H1 (cell line): ENCODE results near the gene DPM2. TPM values are rescaled to one million over a fixed set of nuclear protein-coding genes. Genes with fewer than 3 reads are reported as not detected.

Source experiments
- CTCF ChIA-PET: fragments of 300-600 bp; sonication (Branson Sonifier 250); formaldehyde crosslinking; loops from one replicate; lab custom pipeline; 2021; ENCODE audit not compliant: partially characterized antibody; lab: Charles Lee
- POLR2A ChIA-PET: fragments of 300-600 bp; sonication (Branson Sonifier 250); formaldehyde crosslinking; loops from one replicate; lab custom pipeline; 2021; ENCODE audit warnings: inconsistent platforms; ENCODE audit not compliant: partially characterized antibody; lab: Charles Lee
- DNase-seq, 2 experiments: peaks; one replicate each; pipeline versions ENCODE4 v3.0.0 to v3.0.0-alpha.2; 2010 to 2022; ENCODE audit warnings: low spot score in 2 of 2, low read depth in 1 of 2, mixed read lengths in 1 of 2
- FAIRE-seq: peaks from 2 replicates; lab custom pipeline; 2011; peaks lifted over from hg19 to GRCh38; lab: Jason Lieb, UNC
- H2AFZ ChIP-seq: 2 replicates; pipeline ENCODE4 v1.8.1; 2012; ENCODE audit warnings: low read length, inconsistent platforms
- H2AK5ac ChIP-seq: 2 replicates; pipeline ENCODE4 v1.6.1; 2013; ENCODE audit warnings: low read depth, low read length
- H2BK120ac ChIP-seq: replicated peaks from 2 replicates; pipeline ENCODE3; 2013; ENCODE audit warnings: low read depth, low read length, inconsistent platforms
- H2BK12ac ChIP-seq: 2 replicates; pipeline ENCODE4 v1.6.1; 2013; ENCODE audit warnings: low read depth, low read length
- H2BK15ac ChIP-seq: 2 replicates; pipeline ENCODE4 v1.6.1; 2013; ENCODE audit warnings: low read length
- H2BK20ac ChIP-seq: 2 replicates; pipeline ENCODE4 v1.6.1; 2013; ENCODE audit warnings: low read length
- H2BK5ac ChIP-seq: 2 replicates; pipeline ENCODE4 v1.6.1; 2013; ENCODE audit warnings: low read depth, low read length
- H3K14ac ChIP-seq: 2 replicates; pipeline ENCODE4 v1.6.1; 2013; ENCODE audit warnings: inconsistent platforms; ENCODE audit not compliant: insufficient read length
- H3K18ac ChIP-seq: 2 replicates; pipeline ENCODE4 v1.6.1; 2013; ENCODE audit warnings: low read length; ENCODE audit errors: extremely low read depth
- H3K23ac ChIP-seq: 2 replicates; pipeline ENCODE4 v1.6.1; 2013; ENCODE audit warnings: inconsistent platforms; ENCODE audit not compliant: insufficient read length
- H3K23me2 ChIP-seq: 2 replicates; pipeline ENCODE4 v1.6.1; 2013; ENCODE audit warnings: low read depth, low read length
- H3K27ac ChIP-seq: 2 replicates; pipeline ENCODE4 v1.6.1; 2011; ENCODE audit warnings: low read depth, low read length, inconsistent platforms
- H3K27me3 ChIP-seq, 4 experiments: replicated peaks in 1 of 4; 1 replicate in 1 of 4; 2 replicates in 3 of 4; pipeline versions ENCODE4 v1.6.1 to v1.8.1; 2011 to 2013; ENCODE audit warnings: low read length in 3 of 4, mild to moderate bottlenecking in 3 of 4, inconsistent platforms in 2 of 4, mixed read lengths in 2 of 4, moderate library complexity in 1 of 4; ENCODE audit not compliant: control insufficient read depth in 3 of 4, insufficient read depth in 3 of 4; ENCODE audit errors: extremely low read depth in 1 of 4
- H3K36me3 ChIP-seq, 4 experiments: 2 replicates each; pipeline versions ENCODE4 v1.6.1 to v1.8.1; 2011 to 2013; ENCODE audit warnings: mild to moderate bottlenecking in 4 of 4, low read length in 3 of 4, moderate library complexity in 2 of 4, control low read depth in 1 of 4, inconsistent platforms in 1 of 4; ENCODE audit not compliant: insufficient read depth in 4 of 4, control insufficient read depth in 2 of 4
- H3K4ac ChIP-seq: replicated peaks from 2 replicates; pipeline ENCODE3; 2013; ENCODE audit warnings: low read length, low read depth, mixed read lengths, inconsistent platforms; ENCODE audit not compliant: insufficient read length
- H3K4me1 ChIP-seq, 4 experiments: replicated peaks in 1 of 4; 1 replicate in 1 of 4; 2 replicates in 3 of 4; pipeline versions ENCODE4 v1.6.1 to v1.8.1; 2011 to 2013; ENCODE audit warnings: low read length in 3 of 4, inconsistent platforms in 2 of 4, mixed read lengths in 1 of 4; ENCODE audit not compliant: insufficient read depth in 4 of 4, control insufficient read depth in 3 of 4
- H3K4me2 ChIP-seq, 2 experiments: 2 replicates each; pipeline versions ENCODE4 v1.6.1 to v1.8.1; 2011 to 2013; ENCODE audit warnings: low read depth in 2 of 2, low read length in 2 of 2, control low read depth in 1 of 2, inconsistent platforms in 1 of 2, mild to moderate bottlenecking in 1 of 2; ENCODE audit not compliant: insufficient read depth in 1 of 2
- H3K4me3 ChIP-seq, 4 experiments: fragments of 200-600, 300-600 bp in 1 of 4; sonication (generic), shearing (Covaris generic), sonication (Bioruptor Twin) in 1 of 4; 2 replicates each; pipeline versions ENCODE4 v1.5.1 to v1.8.1; 2011 to 2016; ENCODE audit warnings: low read length in 4 of 4, low read depth in 3 of 4, control low read depth in 2 of 4, inconsistent platforms in 2 of 4, mild to moderate bottlenecking in 2 of 4, mixed read lengths in 1 of 4, moderate library complexity in 1 of 4; ENCODE audit not compliant: insufficient read depth in 2 of 4; ENCODE audit errors: extremely low read depth in 1 of 4
- H3K56ac ChIP-seq: replicated peaks from 2 replicates; pipeline ENCODE3; 2013; ENCODE audit warnings: low read depth, mild to moderate bottlenecking, mixed read lengths, low read length, inconsistent platforms; ENCODE audit not compliant: insufficient read length
- H3K79me1 ChIP-seq: 2 replicates; pipeline ENCODE4 v1.6.1; 2013; ENCODE audit warnings: low read depth, low read length, control low read depth
- H3K79me2 ChIP-seq, 2 experiments: 2 replicates each; pipeline versions ENCODE4 v1.6.1 to v1.8.1; 2012 to 2013; ENCODE audit warnings: low read length in 2 of 2, mild to moderate bottlenecking in 2 of 2, inconsistent platforms in 1 of 2; ENCODE audit not compliant: insufficient read depth in 2 of 2, control insufficient read depth in 1 of 2
- H3K9ac ChIP-seq, 4 experiments: replicated peaks in 1 of 4; 1 replicate in 1 of 4; 2 replicates in 3 of 4; pipeline versions ENCODE4 v1.6.1 to v1.8.1; 2011 to 2013; ENCODE audit warnings: low read depth in 3 of 4, low read length in 3 of 4, control low read depth in 2 of 4, mild to moderate bottlenecking in 2 of 4, moderate library complexity in 2 of 4, inconsistent platforms in 1 of 4; ENCODE audit errors: extremely low read depth in 1 of 4
- H3K9me3 ChIP-seq, 2 experiments: 2 replicates each; pipeline versions ENCODE4 v1.6.1 to v1.8.1; 2012 to 2013; ENCODE audit warnings: mild to moderate bottlenecking in 2 of 2, moderate library complexity in 2 of 2, control low read depth in 1 of 2, inconsistent platforms in 1 of 2, low read depth in 1 of 2, low read length in 1 of 2, mixed read lengths in 1 of 2; ENCODE audit not compliant: insufficient read depth in 2 of 2
- H4K20me1 ChIP-seq, 2 experiments: replicated peaks in 1 of 2; 2 replicates each; pipeline versions ENCODE3 to v1.8.1; 2011 to 2013; ENCODE audit warnings: inconsistent platforms in 2 of 2, low read length in 2 of 2, mild to moderate bottlenecking in 1 of 2; ENCODE audit not compliant: insufficient read depth in 2 of 2, control insufficient read depth in 1 of 2
- H4K5ac ChIP-seq: 2 replicates; pipeline ENCODE4 v1.6.1; 2013; ENCODE audit warnings: low read length, low read depth, mixed read lengths, inconsistent platforms; ENCODE audit not compliant: insufficient read length
- H4K8ac ChIP-seq: 2 replicates; pipeline ENCODE4 v1.8.0; 2013; ENCODE audit warnings: mild to moderate bottlenecking, moderate library complexity, low read length, inconsistent platforms; ENCODE audit not compliant: insufficient read depth; ENCODE audit errors: extremely low read depth
- H4K91ac ChIP-seq: replicated peaks from 2 replicates; pipeline ENCODE3; 2013; ENCODE audit warnings: low read length, mixed read lengths, inconsistent platforms; ENCODE audit not compliant: insufficient read length
- ASH2L ChIP-seq: fragments of 200-600, 300-600 bp; sonication (generic); IDR thresholded peaks from one replicate; pipeline ENCODE4 v1.7.1; 2017; ENCODE audit warnings: low read length
- EGR1 ChIP-seq: IDR thresholded peaks from 2 replicates; pipeline ENCODE4 v1.6.1; 2011; ENCODE audit warnings: low read depth, low read length, borderline replicate concordance
- HDAC2 ChIP-seq, 2 experiments: fragments of 300-600 bp in 1 of 2; sonication (generic) in 1 of 2; IDR thresholded peaks; 2 replicates each; pipeline ENCODE4 v1.6.1; 2011 to 2012; ENCODE audit warnings: low read depth in 2 of 2, low read length in 2 of 2, mild to moderate bottlenecking in 2 of 2, moderate library complexity in 2 of 2, borderline replicate concordance in 1 of 2, inconsistent platforms in 1 of 2
- KDM1A ChIP-seq: fragments of 200-600, 300-600 bp; sonication (generic); IDR thresholded peaks from 2 replicates; pipeline ENCODE4 v1.7.1; 2016; ENCODE audit warnings: mild to moderate bottlenecking, low read length, borderline replicate concordance
- RBBP5 ChIP-seq: IDR thresholded peaks from 2 replicates; pipeline ENCODE4 v1.7.1; 2012; ENCODE audit warnings: low read depth, mild to moderate bottlenecking, inconsistent platforms, low read length, moderate library complexity, borderline replicate concordance
- SP2 ChIP-seq: IDR thresholded peaks from 2 replicates; pipeline ENCODE4 v1.6.1; 2012; ENCODE audit warnings: mild to moderate bottlenecking, low read length, inconsistent platforms
- SRF ChIP-seq: IDR thresholded peaks from 2 replicates; pipeline ENCODE4 v1.6.1; 2011; ENCODE audit warnings: mild to moderate bottlenecking, low read depth, low read length, moderate library complexity
- WGBS, 2 experiments: shearing (Covaris generic) in 1 of 2; methylation state at CpG; one replicate each; pipeline versions ENCODE4 v1.1.6 to v1.1.7; 2013 to 2015; ENCODE audit warnings: low lambda C conversion rate in 2 of 2, mixed read lengths in 2 of 2, inconsistent platforms in 1 of 2, low coverage in 1 of 2, missing lambda C conversion rate in 1 of 2; ENCODE audit not compliant: insufficient replicate concordance in 2 of 2, insufficient coverage in 1 of 2, insufficient read length in 1 of 2; ENCODE audit errors: extremely low coverage in 1 of 2, missing lambda C conversion rate in 1 of 2; 5-methylcytosine and 5-hydroxymethylcytosine counted together
- polyA plus RNA-seq, 7 experiments: library from polyadenylated mRNA; depleted of rRNA in 3 of 7; stranded (reverse) in 5 of 7; unstranded in 2 of 7; fragments of >200 nt in 5 of 7; fragments of 200-250 nt in 2 of 7; gene quantifications; 1 replicate in 5 of 7; 2 replicates in 1 of 7; 4 replicates in 1 of 7; pipeline versions ENCODE4 v1.2.1 to v1.2.3, GENCODE V29; 2011 to 2013; ENCODE audit warnings: missing spikeins in 2 of 7, mixed read lengths in 2 of 7
- total RNA-seq: library from RNA; stranded (reverse); fragmentation: NEBNext Ultra II Directional; extraction: Animal tissue kit (Norgen Biotek cat#: 25700); gene quantifications from 2 replicates; pipeline ENCODE4 v1.2.1, GENCODE V29; 2021

DPM2 gene
- total and polyA plus RNA-seq, 2 of the 8 experiments (the other 6 are each of a cell fraction or from before 2014, with no cell fraction given): 45.4 to 95.4 TPM

DNA sequence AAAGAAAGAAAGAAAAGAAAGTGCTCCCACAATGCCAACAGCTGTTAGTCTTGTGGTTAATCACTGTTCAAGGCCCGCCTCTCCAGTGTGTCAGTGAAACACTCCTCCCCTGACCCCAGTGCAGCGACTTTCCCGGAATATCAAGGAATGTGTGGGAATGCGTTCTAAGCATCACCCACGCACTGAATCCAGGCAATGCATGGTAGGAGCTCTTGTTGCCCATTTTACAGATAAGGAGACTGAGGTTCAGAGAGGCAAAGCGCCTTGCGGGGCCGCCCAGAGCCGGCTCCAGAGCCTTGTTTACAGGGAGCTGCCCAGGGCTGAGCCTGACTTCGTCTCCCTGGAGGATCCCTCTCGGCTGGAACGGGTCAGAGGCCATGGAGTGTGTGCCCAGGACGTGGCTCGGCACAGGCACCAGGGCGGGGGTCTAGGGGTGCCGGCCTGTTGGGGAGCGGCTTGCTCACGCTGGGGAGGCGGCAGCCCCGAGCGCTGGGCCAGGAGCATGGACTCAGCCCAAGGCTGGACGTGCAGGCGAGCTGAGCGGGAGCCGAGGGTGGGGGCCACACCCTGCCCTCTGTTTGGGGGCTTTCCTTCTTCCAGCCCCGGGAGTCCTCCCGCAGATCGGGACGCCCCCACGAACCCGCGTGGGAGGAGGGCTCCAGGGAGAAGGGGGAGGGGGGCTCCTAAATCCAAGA, 39.1 kb downstream of the DPM2 start:
- Histone ChIP-seq H3K18ac (peak overlapping the region; percentile 60), H3K9me3 (no peaks in the 10 kb centered on the region), H4K20me1 (peaks cover 5 to 13% of the 10 kb centered on the region in 2 experiments), H2BK120ac (peak overlapping the region; percentile 54), H3K4me2 (peak overlapping the region; percentile 70 to 83), H2BK15ac (peak overlapping the region; percentile 36; the same call in 1 of the 2 replicates), H2BK20ac (0 out of 2 replicates have a peak overlapping the region, but pooled peaks have one; percentile 28), H3K23me2 (peaks cover 5% of the 10 kb centered on the region; the same call in 1 of the 2 replicates), H3K36me3 (peaks cover 18 to 25% (median 22%) of the 10 kb centered on the region in 4 experiments), H3K9ac (peak overlapping the region in 3 of 4 experiments; percentile 41 to 60 (median 42); a peak in 6 of 7 replicates), H3K56ac (peak overlapping the region; percentile 77), H2AFZ (no peak overlapping the region), H3K4me3 (peak overlapping the region; percentile 78 to 99 (median 88)), H3K4me1 (peaks cover 3 to 32% (median 19%) of the 10 kb centered on the region in 4 experiments), H4K8ac (peak overlapping the region; percentile 91), H4K91ac (peak overlapping the region; percentile 74), H3K79me1 (peaks cover 10% of the 10 kb centered on the region), H3K27ac (no peak overlapping the region), H3K27me3 (no peaks in the 10 kb centered on the region), H3K79me2 (peaks cover 0 to 4% of the 10 kb centered on the region in 2 experiments; a peak in 1 of 4 replicates), H2AK5ac (peak overlapping the region; percentile 93; the same call in 1 of the 2 replicates), H2BK5ac (peak overlapping the region; percentile 52; the same call in 1 of the 2 replicates), H4K5ac (peak overlapping the region; percentile 57), H3K14ac (no peak overlapping the region), H3K4ac (peak overlapping the region; percentile 67), H3K23ac (no peak overlapping the region), H2BK12ac (peak overlapping the region; percentile 80; the same call in 1 of the 2 replicates)
- ChIA-PET POLR2A (interaction anchor here (0.6 to 10.1 kb wide), 18 partner anchors 10 to 1184 kb away, joined by 3 to 91 read pairs (median 4); partner anchors contain the start of genes AK1, ENG, PIP5KL1 and ST6GALNAC4), CTCF (interaction anchor here (0.6 to 3.0 kb wide), 12 partner anchors 9 to 199 kb away, joined by 3 to 14 read pairs (median 3); partner anchors contain the start of gene TOR2A)
- TF ChIP-seq KDM1A (peak; percentile 97), ASH2L (peak; percentile 54), EGR1 (no peak), SP2 (no peak), RBBP5 (0 out of 2 replicates have a peak, but pooled peaks have one; percentile 14), SRF (no peak), HDAC2 (IDR thresholded peaks at IDR 0.05; ENCODE audit: borderline replicate concordance in 1 of 2, low read depth in 2 of 2, low read length in 2 of 2) (peak in 1 of 2 experiments; percentile 58; a peak in 1 of 4 replicates)
- WGBS, 2 experiments: 24% methylated on average over 22 of the region's 32 CpGs; no CpG with 5 or more reads in 1 of the 2 experiments
- FAIRE-seq: no peak
- DNase-seq: no peak
